ENCODE measurements around the gene GDF2.

Gene GDF2
- 0 to 0.05 (median 0) reads per million in 3 experiments for total RNA-seq

- no peak for DNase-seq
Measured at GRCh38 chr10:47322300-47323061, at the start of gene GDF2. Gene GDF2 (plus strand): TSS chr10:47322454. CDS start chr10:47322669, 215 bp downstream.

GRCh38 chr10:47276071-47276470, 46.2 kb upstream of the GDF2 start:
- no peak for DNase-seq

GRCh38 chr10:47276576-47277351, 45.5 kb upstream of the GDF2 start:
- DNase-seq = no peak

GRCh38 chr10:47277352-47278151, 44.7 kb upstream of the GDF2 start:
- peak; percentile 42 for DNase-seq

- no peak for DNase-seq
Measured at GRCh38 chr10:47278152-47278473, 44.1 kb upstream of the GDF2 start.

GRCh38 chr10:47278720-47279119, 43.5 kb upstream of the GDF2 start:
- no peak for DNase-seq

GRCh38 chr10:47279276-47279675, 43.0 kb upstream of the GDF2 start:
- no peak for DNase-seq

GRCh38 chr10:47282005-47282656, 40.1 kb upstream of the GDF2 start:
- DNase-seq = no peak

GRCh38 chr10:47282657-47283018, 39.6 kb upstream of the GDF2 start:
- no peak for DNase-seq

- no peak for DNase-seq
Measured at GRCh38 chr10:47283101-47283630, 39.1 kb upstream of the GDF2 start.

GRCh38 chr10:47283848-47284247, 38.4 kb upstream of the GDF2 start:
- DNase-seq = no peak

- no peak for DNase-seq
Measured at GRCh38 chr10:47285381-47286115, 36.7 kb upstream of the GDF2 start.

GRCh38 chr10:47286116-47286505, 36.1 kb upstream of the GDF2 start:
- DNase-seq = no peak

- DNase-seq = no peak
Measured at GRCh38 chr10:47286591-47287315, 35.5 kb upstream of the GDF2 start.

GRCh38 chr10:47287365-47287802, 34.9 kb upstream of the GDF2 start:
- no peak for DNase-seq

GRCh38 chr10:47287805-47288204, 34.4 kb upstream of the GDF2 start:
- DNase-seq = no peak

GRCh38 chr10:47288236-47288635, 34.0 kb upstream of the GDF2 start:
- no peak for DNase-seq

- no peak for DNase-seq
Measured at GRCh38 chr10:47288916-47289495, 33.2 kb upstream of the GDF2 start.

GRCh38 chr10:47289921-47290320, 32.3 kb upstream of the GDF2 start:
- no peak for DNase-seq

- no peak for DNase-seq
Measured at GRCh38 chr10:47290338-47290737, 31.9 kb upstream of the GDF2 start.

GRCh38 chr10:47291682-47292081, 30.6 kb upstream of the GDF2 start:
- DNase-seq = no peak
